Measurements from ENCODE around the gene TUBGCP3.

Gene TUBGCP3

GRCh38 chr13:112615391-112615790 lies 27.4 kb upstream of the TUBGCP3 start:
- Histone ChIP-seq H3K4me3 (ENCODE audit: low read length) (no peak overlapping the region), H3K4me1 (ENCODE audit: control insufficient read depth, low read depth, low read length) (no peaks in the 10 kb centered on the region), H3K27me3 (ENCODE audit: control insufficient read depth, insufficient read depth, low read length) (no peaks in the 10 kb centered on the region), H3K9me3 (ENCODE audit: control insufficient read depth, low read depth, low read length) (no peaks in the 10 kb centered on the region), H3K36me3 (ENCODE audit: control insufficient read depth, low read depth, low read length) (no peaks in the 10 kb centered on the region), H3K27ac (ENCODE audit: low read length) (no peak overlapping the region), H3K9ac (ENCODE audit: low read length) (no peak overlapping the region)

- H3K27me3 ChIP-seq (ENCODE audit: control insufficient read depth, insufficient read depth, low read length) = no peaks in the 10 kb centered on the region
- no peaks in the 10 kb centered on the region for H3K4me1 ChIP-seq (ENCODE audit: control insufficient read depth, low read depth, low read length)
- no peak overlapping the region for H3K9ac ChIP-seq (ENCODE audit: low read length)
- H3K36me3 ChIP-seq (ENCODE audit: control insufficient read depth, low read depth, low read length) = no peaks in the 10 kb centered on the region
- no peak overlapping the region for H3K4me3 ChIP-seq (ENCODE audit: low read length)
- H3K27ac ChIP-seq (ENCODE audit: low read length) = no peak overlapping the region
- no peaks in the 10 kb centered on the region for H3K9me3 ChIP-seq (ENCODE audit: control insufficient read depth, low read depth, low read length)
Observed at GRCh38 chr13:112614835-112615234, 26.9 kb upstream of the TUBGCP3 start.

GRCh38 chr13:112608212-112608611 lies 20.3 kb upstream of the TUBGCP3 start:
- Histone ChIP-seq H3K4me3 (ENCODE audit: low read length) (no peak overlapping the region), H3K27me3 (ENCODE audit: control insufficient read depth, insufficient read depth, low read length) (peaks cover 10% of the 10 kb centered on the region), H3K36me3 (ENCODE audit: control insufficient read depth, low read depth, low read length) (no peaks in the 10 kb centered on the region), H3K4me1 (ENCODE audit: control insufficient read depth, low read depth, low read length) (no peaks in the 10 kb centered on the region), H3K9ac (ENCODE audit: low read length) (no peak overlapping the region), H3K27ac (ENCODE audit: low read length) (no peak overlapping the region), H3K9me3 (ENCODE audit: control insufficient read depth, low read depth, low read length) (no peaks in the 10 kb centered on the region)

- peak overlapping the region; percentile 83 for H3K27ac ChIP-seq (ENCODE audit: low read length)
- no peaks in the 10 kb centered on the region for H3K36me3 ChIP-seq (ENCODE audit: control insufficient read depth, low read depth, low read length)
- peaks cover 10% of the 10 kb centered on the region for H3K27me3 ChIP-seq (ENCODE audit: control insufficient read depth, insufficient read depth, low read length)
Observed at GRCh38 chr13:112606109-112607001, 18.4 kb upstream of the TUBGCP3 start.

GRCh38 chr13:112605531-112605990 lies 17.6 kb upstream of the TUBGCP3 start:
- Histone ChIP-seq H3K27me3 (ENCODE audit: control insufficient read depth, insufficient read depth, low read length) (peaks cover 10% of the 10 kb centered on the region), H3K4me3 (ENCODE audit: low read length) (peak overlapping the region; percentile 86), H3K9ac (ENCODE audit: low read length) (peak overlapping the region; percentile 90), H3K4me1 (ENCODE audit: control insufficient read depth, low read depth, low read length) (no peaks in the 10 kb centered on the region), H3K27ac (ENCODE audit: low read length) (no peak overlapping the region), H3K36me3 (ENCODE audit: control insufficient read depth, low read depth, low read length) (no peaks in the 10 kb centered on the region), H3K9me3 (ENCODE audit: control insufficient read depth, low read depth, low read length) (no peaks in the 10 kb centered on the region)

More at GRCh38 chr13:112606109-112607001, 18.4 kb upstream of the TUBGCP3 start:
- Histone ChIP-seq H3K9ac (ENCODE audit: low read length) (peak overlapping the region; percentile 90), H3K4me3 (ENCODE audit: low read length) (peak overlapping the region; percentile 86), H3K9me3 (ENCODE audit: control insufficient read depth, low read depth, low read length) (no peaks in the 10 kb centered on the region), H3K4me1 (ENCODE audit: control insufficient read depth, low read depth, low read length) (no peaks in the 10 kb centered on the region)

GRCh38 chr13:112603641-112604225 lies 15.8 kb upstream of the TUBGCP3 start:
- no peak overlapping the region for H3K4me3 ChIP-seq (ENCODE audit: low read length)
- H3K9me3 ChIP-seq (ENCODE audit: control insufficient read depth, low read depth, low read length) = no peaks in the 10 kb centered on the region
- no peaks in the 10 kb centered on the region for H3K36me3 ChIP-seq (ENCODE audit: control insufficient read depth, low read depth, low read length)
- H3K27ac ChIP-seq (ENCODE audit: low read length) = no peak overlapping the region
- H3K4me1 ChIP-seq (ENCODE audit: control insufficient read depth, low read depth, low read length) = no peaks in the 10 kb centered on the region
- peaks cover 10% of the 10 kb centered on the region for H3K27me3 ChIP-seq (ENCODE audit: control insufficient read depth, insufficient read depth, low read length)
- H3K9ac ChIP-seq (ENCODE audit: low read length) = no peak overlapping the region

GRCh38 chr13:112602189-112602588 lies 14.2 kb upstream of the TUBGCP3 start:
- no peak overlapping the region for H3K9ac ChIP-seq (ENCODE audit: low read length)
- peaks cover 7% of the 10 kb centered on the region for H3K27me3 ChIP-seq (ENCODE audit: control insufficient read depth, insufficient read depth, low read length)
- H3K4me3 ChIP-seq (ENCODE audit: low read length) = no peak overlapping the region
- H3K36me3 ChIP-seq (ENCODE audit: control insufficient read depth, low read depth, low read length) = no peaks in the 10 kb centered on the region
- H3K27ac ChIP-seq (ENCODE audit: low read length) = no peak overlapping the region
- no peaks in the 10 kb centered on the region for H3K9me3 ChIP-seq (ENCODE audit: control insufficient read depth, low read depth, low read length)
- no peaks in the 10 kb centered on the region for H3K4me1 ChIP-seq (ENCODE audit: control insufficient read depth, low read depth, low read length)

- Histone ChIP-seq H3K27me3 (ENCODE audit: control insufficient read depth, insufficient read depth, low read length) (no peaks in the 10 kb centered on the region), H3K4me1 (ENCODE audit: control insufficient read depth, low read depth, low read length) (no peaks in the 10 kb centered on the region), H3K9me3 (ENCODE audit: control insufficient read depth, low read depth, low read length) (no peaks in the 10 kb centered on the region), H3K36me3 (ENCODE audit: control insufficient read depth, low read depth, low read length) (no peaks in the 10 kb centered on the region), H3K9ac (ENCODE audit: low read length) (no peak overlapping the region), H3K4me3 (ENCODE audit: low read length) (no peak overlapping the region), H3K27ac (ENCODE audit: low read length) (no peak overlapping the region)
Observed at GRCh38 chr13:112601371-112601770, 13.4 kb upstream of the TUBGCP3 start.

- Histone ChIP-seq H3K4me3 (ENCODE audit: low read length) (no peak overlapping the region), H3K36me3 (ENCODE audit: control insufficient read depth, low read depth, low read length) (no peaks in the 10 kb centered on the region), H3K9ac (ENCODE audit: low read length) (no peak overlapping the region), H3K27ac (ENCODE audit: low read length) (no peak overlapping the region), H3K9me3 (ENCODE audit: control insufficient read depth, low read depth, low read length) (no peaks in the 10 kb centered on the region), H3K4me1 (ENCODE audit: control insufficient read depth, low read depth, low read length) (no peaks in the 10 kb centered on the region), H3K27me3 (ENCODE audit: control insufficient read depth, insufficient read depth, low read length) (no peaks in the 10 kb centered on the region)
Observed at GRCh38 chr13:112596235-112596634, 8.3 kb upstream of the TUBGCP3 start.

GRCh38 chr13:112592647-112593046 lies 4.7 kb upstream of the TUBGCP3 start:
- H3K9ac ChIP-seq (ENCODE audit: low read length) = no peak overlapping the region
- H3K36me3 ChIP-seq (ENCODE audit: control insufficient read depth, low read depth, low read length) = no peaks in the 10 kb centered on the region
- no peaks in the 10 kb centered on the region for H3K4me1 ChIP-seq (ENCODE audit: control insufficient read depth, low read depth, low read length)
- no peak overlapping the region for H3K4me3 ChIP-seq (ENCODE audit: low read length)
- H3K9me3 ChIP-seq (ENCODE audit: control insufficient read depth, low read depth, low read length) = no peaks in the 10 kb centered on the region
- H3K27me3 ChIP-seq (ENCODE audit: control insufficient read depth, insufficient read depth, low read length) = no peaks in the 10 kb centered on the region
- no peak overlapping the region for H3K27ac ChIP-seq (ENCODE audit: low read length)

GRCh38 chr13:112592181-112592580 lies 4.2 kb upstream of the TUBGCP3 start:
- H3K9ac ChIP-seq (ENCODE audit: low read length) = no peak overlapping the region
- no peaks in the 10 kb centered on the region for H3K9me3 ChIP-seq (ENCODE audit: control insufficient read depth, low read depth, low read length)
- no peak overlapping the region for H3K4me3 ChIP-seq (ENCODE audit: low read length)
- H3K27ac ChIP-seq (ENCODE audit: low read length) = no peak overlapping the region
- H3K36me3 ChIP-seq (ENCODE audit: control insufficient read depth, low read depth, low read length) = no peaks in the 10 kb centered on the region
- H3K27me3 ChIP-seq (ENCODE audit: control insufficient read depth, insufficient read depth, low read length) = no peaks in the 10 kb centered on the region
- no peaks in the 10 kb centered on the region for H3K4me1 ChIP-seq (ENCODE audit: control insufficient read depth, low read depth, low read length)
